HUDEP-2 (cell line): ENCODE measurements around the gene KIR3DL2.
"Not testable (repeated sequence)": the region's sequence is repeated elsewhere in the genome, so short reads cannot be mapped to it uniquely, and the experiment has no call there.

Source experiments
- DNase-seq, 76 experiments: peaks; one replicate each; lab custom pipeline; 2025; ENCODE audit not compliant: unreplicated experiment in 76 of 76; lab: John Stamatoyannopoulos, UW

Gene KIR3DL2

GRCh38 chr19:54850061-54850640 is at the start of gene KIR3DL2:
TSS of gene KIR3DL2 (plus strand) at chr19:54850443. CDS start at chr19:54850476, 33 bp downstream.
- not testable (repeated sequence) for DNase-seq

GRCh38 chr19:54803410-54803809 is 46.8 kb upstream of the KIR3DL2 start, which contains the start of gene KIR2DL4:
TSS of gene KIR2DL4 (plus strand) at chr19:54803610. CDS start at chr19:54803652, 42 bp downstream.
- DNase-seq = no peak

- no peak for DNase-seq
Measured at GRCh38 chr19:54804101-54804500, 46.1 kb upstream of the KIR3DL2 start.

- DNase-seq = no peak
Measured at GRCh38 chr19:54804571-54804970, 45.7 kb upstream of the KIR3DL2 start.

- DNase-seq = no peak
Measured at GRCh38 chr19:54805665-54806515, 44.4 kb upstream of the KIR3DL2 start.

- DNase-seq = no peak
Measured at GRCh38 chr19:54806516-54806838, 43.8 kb upstream of the KIR3DL2 start.

- DNase-seq = not testable (repeated sequence)
Measured at GRCh38 chr19:54814571-54814970, 35.7 kb upstream of the KIR3DL2 start.

- not testable (repeated sequence) for DNase-seq
Measured at GRCh38 chr19:54816251-54816650, 34.0 kb upstream of the KIR3DL2 start, which contains the start of gene KIR3DL1. TSS of gene KIR3DL1 (plus strand) at chr19:54816468.

GRCh38 chr19:54817670-54818536 is 32.3 kb upstream of the KIR3DL2 start:
- no peak for DNase-seq

GRCh38 chr19:54824416-54824815 is 25.8 kb upstream of the KIR3DL2 start:
- DNase-seq = not testable (repeated sequence)

GRCh38 chr19:54825326-54825725 is 24.9 kb upstream of the KIR3DL2 start:
- not testable (repeated sequence) for DNase-seq

- not testable (repeated sequence) for DNase-seq
Measured at GRCh38 chr19:54828064-54828463, 22.2 kb upstream of the KIR3DL2 start.

GRCh38 chr19:54832496-54832895 is 17.7 kb upstream of the KIR3DL2 start, which contains the start of gene KIR2DS4:
TSS of gene KIR2DS4 (plus strand) at chr19:54832676.
- not testable (repeated sequence) for DNase-seq

- not testable (repeated sequence) for DNase-seq
Measured at GRCh38 chr19:54835126-54835525, 15.1 kb upstream of the KIR3DL2 start.

GRCh38 chr19:54837522-54837921 is 12.7 kb upstream of the KIR3DL2 start:
- DNase-seq = not testable (repeated sequence)

GRCh38 chr19:54843171-54843570 is 7.1 kb upstream of the KIR3DL2 start:
- not testable (repeated sequence) for DNase-seq

- no peak for DNase-seq
Measured at GRCh38 chr19:54850930-54851329, 687 bp downstream of the KIR3DL2 start.

- no peak for DNase-seq
Measured at GRCh38 chr19:54851353-54851752, 1.1 kb downstream of the KIR3DL2 start.

- not testable (repeated sequence) for DNase-seq
Measured at GRCh38 chr19:54855241-54855640, 5.0 kb downstream of the KIR3DL2 start.

- DNase-seq = not testable (repeated sequence)
Measured at GRCh38 chr19:54858476-54858875, 8.2 kb downstream of the KIR3DL2 start.

- not testable (repeated sequence) for DNase-seq
Measured at GRCh38 chr19:54859421-54859820, 9.2 kb downstream of the KIR3DL2 start.
